C4-2B (cell line): ENCODE results near the gene CACNA1B.

Source experiments
- ZFX ChIP-seq: fragments of 450-650 bp; IDR thresholded peaks from 2 replicates; pipeline ENCODE4 v1.6.1; 2017
- TF ChIP-seq, protein P1 (sequence below): fragments of 450-650 bp; conservative IDR thresholded peaks from 2 replicates; pipeline ENCODE4 v1.5.1; 2017; ENCODE audit warnings: mild to moderate bottlenecking

DNA sequence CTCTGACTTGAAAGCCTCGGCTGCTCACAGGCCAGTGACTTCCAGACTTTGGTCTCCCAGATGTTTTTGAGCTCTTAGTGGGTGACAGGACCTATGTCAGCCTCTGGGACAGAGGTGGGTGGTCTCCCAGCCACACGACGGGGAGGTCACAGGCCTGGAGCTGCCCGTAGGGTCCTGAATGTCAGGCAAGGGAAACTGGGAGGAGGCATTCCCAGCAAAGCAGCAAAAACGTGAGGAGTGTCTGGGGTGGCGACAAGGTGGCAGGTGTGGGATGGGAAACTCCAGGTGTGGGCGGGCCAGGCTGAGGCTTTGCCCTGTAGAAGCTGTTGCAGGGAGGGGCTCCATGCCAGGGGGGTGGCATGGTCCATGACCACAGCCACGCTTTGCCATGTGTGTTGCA, 110.5 kb downstream of the CACNA1B start:
- TF ChIP-seq, protein P1, sequence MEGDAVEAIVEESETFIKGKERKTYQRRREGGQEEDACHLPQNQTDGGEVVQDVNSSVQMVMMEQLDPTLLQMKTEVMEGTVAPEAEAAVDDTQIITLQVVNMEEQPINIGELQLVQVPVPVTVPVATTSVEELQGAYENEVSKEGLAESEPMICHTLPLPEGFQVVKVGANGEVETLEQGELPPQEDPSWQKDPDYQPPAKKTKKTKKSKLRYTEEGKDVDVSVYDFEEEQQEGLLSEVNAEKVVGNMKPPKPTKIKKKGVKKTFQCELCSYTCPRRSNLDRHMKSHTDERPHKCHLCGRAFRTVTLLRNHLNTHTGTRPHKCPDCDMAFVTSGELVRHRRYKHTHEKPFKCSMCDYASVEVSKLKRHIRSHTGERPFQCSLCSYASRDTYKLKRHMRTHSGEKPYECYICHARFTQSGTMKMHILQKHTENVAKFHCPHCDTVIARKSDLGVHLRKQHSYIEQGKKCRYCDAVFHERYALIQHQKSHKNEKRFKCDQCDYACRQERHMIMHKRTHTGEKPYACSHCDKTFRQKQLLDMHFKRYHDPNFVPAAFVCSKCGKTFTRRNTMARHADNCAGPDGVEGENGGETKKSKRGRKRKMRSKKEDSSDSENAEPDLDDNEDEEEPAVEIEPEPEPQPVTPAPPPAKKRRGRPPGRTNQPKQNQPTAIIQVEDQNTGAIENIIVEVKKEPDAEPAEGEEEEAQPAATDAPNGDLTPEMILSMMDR: no peak
- no peak for TF ChIP-seq ZFX
